ENCODE results near the gene SLC12A8. TPM values are rescaled to one million over a fixed set of nuclear protein-coding genes. Genes with fewer than 3 reads are reported as not detected.

Gene SLC12A8
- total RNA-seq, 1 donor from 2014 or later, result 9.2 TPM

GRCh38 chr3:125045965-125046364, 166.6 kb downstream of the SLC12A8 start:
- H3K36me3 Mint-ChIP-seq (ENCODE audit: insufficient read depth), result no peaks in the 10 kb centered on the region
- no peak overlapping the region for H3K4me3 Mint-ChIP-seq (ENCODE audit: low read depth)
- no peak overlapping the region for H3K27ac Mint-ChIP-seq
- H3K4me1 Mint-ChIP-seq (ENCODE audit: low read depth), result peaks cover 4% of the 10 kb centered on the region
- H3K27me3 Mint-ChIP-seq, result peaks cover 19% of the 10 kb centered on the region
- no peak for DNase-seq (ENCODE audit: low spot score, unreplicated experiment)
- TF ChIP-seq, protein P1, sequence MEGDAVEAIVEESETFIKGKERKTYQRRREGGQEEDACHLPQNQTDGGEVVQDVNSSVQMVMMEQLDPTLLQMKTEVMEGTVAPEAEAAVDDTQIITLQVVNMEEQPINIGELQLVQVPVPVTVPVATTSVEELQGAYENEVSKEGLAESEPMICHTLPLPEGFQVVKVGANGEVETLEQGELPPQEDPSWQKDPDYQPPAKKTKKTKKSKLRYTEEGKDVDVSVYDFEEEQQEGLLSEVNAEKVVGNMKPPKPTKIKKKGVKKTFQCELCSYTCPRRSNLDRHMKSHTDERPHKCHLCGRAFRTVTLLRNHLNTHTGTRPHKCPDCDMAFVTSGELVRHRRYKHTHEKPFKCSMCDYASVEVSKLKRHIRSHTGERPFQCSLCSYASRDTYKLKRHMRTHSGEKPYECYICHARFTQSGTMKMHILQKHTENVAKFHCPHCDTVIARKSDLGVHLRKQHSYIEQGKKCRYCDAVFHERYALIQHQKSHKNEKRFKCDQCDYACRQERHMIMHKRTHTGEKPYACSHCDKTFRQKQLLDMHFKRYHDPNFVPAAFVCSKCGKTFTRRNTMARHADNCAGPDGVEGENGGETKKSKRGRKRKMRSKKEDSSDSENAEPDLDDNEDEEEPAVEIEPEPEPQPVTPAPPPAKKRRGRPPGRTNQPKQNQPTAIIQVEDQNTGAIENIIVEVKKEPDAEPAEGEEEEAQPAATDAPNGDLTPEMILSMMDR (IDR thresholded peaks at IDR 0.05; ENCODE audit: unreplicated experiment), result no peak
- H3K9me3 Mint-ChIP-seq (ENCODE audit: low read depth), result no peaks in the 10 kb centered on the region

DNA sequence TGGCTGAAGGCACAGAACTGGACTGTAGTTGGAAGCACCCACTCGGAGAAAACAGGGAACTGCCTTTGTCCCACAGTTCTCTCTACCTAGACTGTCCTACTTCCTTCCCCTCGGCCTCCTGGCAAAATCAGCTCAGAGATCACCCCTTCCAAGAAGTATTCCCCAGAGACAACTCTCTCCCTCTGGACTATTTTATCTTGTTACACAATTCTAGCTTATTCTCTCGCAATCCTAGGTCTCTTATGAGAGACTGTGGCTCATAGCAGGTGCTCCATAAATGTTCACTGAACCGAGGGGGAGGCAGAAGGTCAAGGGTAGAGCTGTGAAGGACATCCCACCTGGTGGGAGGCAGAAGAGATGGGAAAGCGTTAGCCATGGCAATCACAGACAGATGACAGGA, 167.4 kb downstream of the SLC12A8 start:
- no peak overlapping the region for H3K4me3 Mint-ChIP-seq (ENCODE audit: low read depth)
- H3K27ac Mint-ChIP-seq, result no peak overlapping the region
- peaks cover 15% of the 10 kb centered on the region for H3K27me3 Mint-ChIP-seq
- H3K36me3 Mint-ChIP-seq (ENCODE audit: insufficient read depth), result no peaks in the 10 kb centered on the region
- H3K9me3 Mint-ChIP-seq (ENCODE audit: low read depth), result no peaks in the 10 kb centered on the region
- peaks cover 4% of the 10 kb centered on the region for H3K4me1 Mint-ChIP-seq (ENCODE audit: low read depth)
- TF ChIP-seq, protein P1 (IDR thresholded peaks at IDR 0.05; ENCODE audit: unreplicated experiment), result no peak
- no peak for DNase-seq (ENCODE audit: low spot score, unreplicated experiment)

DNA sequence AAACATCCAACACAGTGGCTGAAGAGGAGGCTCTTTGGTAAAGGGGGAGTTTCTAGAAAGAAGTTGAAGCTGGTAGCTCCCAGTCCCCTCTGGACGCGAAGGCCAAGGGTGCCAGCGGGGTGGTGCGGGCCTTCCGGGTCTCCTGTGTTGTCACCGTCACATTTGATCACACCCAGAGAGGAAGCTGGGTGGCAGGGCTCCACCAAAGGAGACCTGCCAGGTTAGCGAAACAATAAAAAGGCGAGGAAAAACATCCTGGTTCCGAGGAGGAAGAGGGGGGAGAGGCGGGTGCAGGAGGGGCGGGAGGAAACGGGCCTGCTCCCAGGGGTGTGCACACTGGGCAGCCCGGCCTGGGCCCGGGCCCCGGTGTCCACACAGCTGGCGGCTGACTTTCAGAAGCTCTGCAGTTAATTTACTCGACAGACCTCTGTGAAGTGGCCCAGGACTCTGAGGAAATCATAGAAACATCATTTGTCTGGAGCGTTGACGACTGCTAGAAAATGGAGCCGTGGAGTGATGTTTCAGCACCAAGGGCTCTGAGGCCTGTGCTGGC, 168.9 kb downstream of the SLC12A8 start:
- peaks cover 18% of the 10 kb centered on the region for H3K27me3 Mint-ChIP-seq
- no peaks in the 10 kb centered on the region for H3K36me3 Mint-ChIP-seq (ENCODE audit: insufficient read depth)
- peaks cover 9% of the 10 kb centered on the region for H3K4me1 Mint-ChIP-seq (ENCODE audit: low read depth)
- no peak overlapping the region for H3K27ac Mint-ChIP-seq
- no peak overlapping the region for H3K4me3 Mint-ChIP-seq (ENCODE audit: low read depth)
- DNase-seq (ENCODE audit: low spot score, unreplicated experiment), result no peak
- TF ChIP-seq, protein P1 (IDR thresholded peaks at IDR 0.05; ENCODE audit: unreplicated experiment), result no peak
- H3K9me3 Mint-ChIP-seq (ENCODE audit: low read depth), result no peaks in the 10 kb centered on the region

GRCh38 chr3:125042725-125043406, 169.7 kb downstream of the SLC12A8 start:
- Mint-ChIP-seq H3K9me3 (ENCODE audit: low read depth) (no peaks in the 10 kb centered on the region), H3K36me3 (ENCODE audit: insufficient read depth) (no peaks in the 10 kb centered on the region), H3K27ac (peak overlapping the region; percentile 12), H3K27me3 (peaks cover 14% of the 10 kb centered on the region), H3K4me1 (ENCODE audit: low read depth) (peaks cover 9% of the 10 kb centered on the region), H3K4me3 (ENCODE audit: low read depth) (no peak overlapping the region)
- TF ChIP-seq, protein P1 (IDR thresholded peaks at IDR 0.05; ENCODE audit: unreplicated experiment), result no peak
- DNase-seq (ENCODE audit: low spot score, unreplicated experiment), result no peak

GRCh38 chr3:125039131-125040100, 173.1 kb downstream of the SLC12A8 start:
- TF ChIP-seq, protein P1 (IDR thresholded peaks at IDR 0.05; ENCODE audit: unreplicated experiment), result no peak
- DNase-seq (ENCODE audit: low spot score, unreplicated experiment), result no peak
- Mint-ChIP-seq H3K27ac (no peak overlapping the region), H3K4me1 (ENCODE audit: low read depth) (peaks cover 9% of the 10 kb centered on the region), H3K4me3 (ENCODE audit: low read depth) (no peak overlapping the region), H3K27me3 (peaks cover 11% of the 10 kb centered on the region), H3K9me3 (ENCODE audit: low read depth) (peaks cover 5% of the 10 kb centered on the region), H3K36me3 (ENCODE audit: insufficient read depth) (peaks cover 2% of the 10 kb centered on the region)
